Stimulated activated CD8-positive, alpha-beta memory T cell treated with anti-CD3 and anti-CD28 coated beads, Interleukin-7, amount 100 ng/mL, for 4 hours (primary cell): ENCODE measurements around the gene SPAG16.

Source experiments
- DNase-seq, 2 donors: peaks; one replicate each; pipeline ENCODE4 v3.0.0-alpha.2; 2020; ENCODE audit warnings: low read depth in 2 of 2

The SPAG16 gene

GRCh38 chr2:214255046-214255445 lies 970.8 kb downstream of the SPAG16 start:
- DNase-seq, result no peak

GRCh38 chr2:214261683-214262082 lies 977.4 kb downstream of the SPAG16 start:
- DNase-seq, result no peak

- no peak for DNase-seq
These were observed 979.9 kb downstream of the SPAG16 start for GRCh38 chr2:214264171-214264570.

- no peak for DNase-seq
These were observed 981.8 kb downstream of the SPAG16 start for GRCh38 chr2:214265991-214266489.

GRCh38 chr2:214277880-214278279 lies 993.6 kb downstream of the SPAG16 start:
- DNase-seq, result no peak

- DNase-seq, result no peak
These were observed 1001.7 kb downstream of the SPAG16 start for GRCh38 chr2:214286011-214286410.

GRCh38 chr2:214293593-214293992 lies 1009.3 kb downstream of the SPAG16 start:
- no peak for DNase-seq

GRCh38 chr2:214294426-214294825 lies 1010.2 kb downstream of the SPAG16 start:
- DNase-seq, result no peak

- DNase-seq, result no peak
These were observed 1013.2 kb downstream of the SPAG16 start for GRCh38 chr2:214297423-214297822.

- no peak for DNase-seq
These were observed 1026.1 kb downstream of the SPAG16 start for GRCh38 chr2:214310319-214310718.

GRCh38 chr2:214311031-214311533 lies 1026.8 kb downstream of the SPAG16 start:
- DNase-seq, result no peak

GRCh38 chr2:214311931-214312749 lies 1027.9 kb downstream of the SPAG16 start:
- DNase-seq, result no peak

GRCh38 chr2:214315324-214315723 lies 1031.1 kb downstream of the SPAG16 start:
- DNase-seq, result no peak

- no peak for DNase-seq
These were observed 1035.9 kb downstream of the SPAG16 start for GRCh38 chr2:214320211-214320610.

GRCh38 chr2:214322662-214323061 lies 1038.4 kb downstream of the SPAG16 start:
- no peak for DNase-seq

GRCh38 chr2:214325404-214325803 lies 1041.1 kb downstream of the SPAG16 start:
- no peak for DNase-seq

GRCh38 chr2:214328941-214329340 lies 1044.7 kb downstream of the SPAG16 start:
- no peak for DNase-seq

GRCh38 chr2:214341646-214342045 lies 1057.4 kb downstream of the SPAG16 start:
- DNase-seq, result no peak

- no peak for DNase-seq
These were observed 1074.2 kb downstream of the SPAG16 start for GRCh38 chr2:214358506-214358905.

- no peak for DNase-seq
These were observed 1076.9 kb downstream of the SPAG16 start for GRCh38 chr2:214361116-214361515.

- DNase-seq, result no peak
These were observed 1081.3 kb downstream of the SPAG16 start for GRCh38 chr2:214365549-214365948.

GRCh38 chr2:214367171-214367570 lies 1082.9 kb downstream of the SPAG16 start:
- DNase-seq, result no peak

GRCh38 chr2:214376618-214377285 lies 1092.5 kb downstream of the SPAG16 start:
- DNase-seq, result no peak
